Measurements from ENCODE around the gene BMP7.
"Not testable (repeated sequence)": the region's sequence is repeated elsewhere in the genome, so short reads cannot be mapped to it uniquely, and the experiment has no call there.

The BMP7 gene

GRCh38 chr20:57167971-57168701 lies 98.3 kb downstream of the BMP7 start:
- no peak for DNase-seq (ENCODE audit: low read depth)

- DNase-seq (ENCODE audit: low read depth) = no peak
Observed at GRCh38 chr20:57167292-57167655, 99.2 kb downstream of the BMP7 start.

- no peak for DNase-seq (ENCODE audit: low read depth)
Observed at GRCh38 chr20:57166568-57167291, 99.7 kb downstream of the BMP7 start.

- no peak for DNase-seq (ENCODE audit: low read depth)
Observed at GRCh38 chr20:57165427-57166004, 100.9 kb downstream of the BMP7 start.

GRCh38 chr20:57164872-57165271 lies 101.6 kb downstream of the BMP7 start:
- no peak for DNase-seq (ENCODE audit: low read depth)

- no peak for DNase-seq (ENCODE audit: low read depth)
Observed at GRCh38 chr20:57163041-57163440, 103.4 kb downstream of the BMP7 start.

- no peak for DNase-seq (ENCODE audit: low read depth)
Observed at GRCh38 chr20:57162362-57162652, 104.1 kb downstream of the BMP7 start.

- DNase-seq (ENCODE audit: low read depth) = no peak
Observed at GRCh38 chr20:57161478-57162361, 104.7 kb downstream of the BMP7 start.

- no peak for DNase-seq (ENCODE audit: low read depth)
Observed at GRCh38 chr20:57160985-57161384, 105.5 kb downstream of the BMP7 start.

- DNase-seq (ENCODE audit: low read depth) = no peak
Observed at GRCh38 chr20:57159945-57160610, 106.4 kb downstream of the BMP7 start.

- DNase-seq (ENCODE audit: low read depth) = no peak
Observed at GRCh38 chr20:57159193-57159851, 107.1 kb downstream of the BMP7 start.

GRCh38 chr20:57158474-57158873 lies 108.0 kb downstream of the BMP7 start:
- DNase-seq (ENCODE audit: low read depth) = no peak

- not testable (repeated sequence) for DNase-seq (ENCODE audit: low read depth)
Observed at GRCh38 chr20:57157787-57158186, 108.7 kb downstream of the BMP7 start.

- DNase-seq (ENCODE audit: low read depth) = no peak
Observed at GRCh38 chr20:57157106-57157691, 109.2 kb downstream of the BMP7 start.

GRCh38 chr20:57156011-57156729 lies 110.3 kb downstream of the BMP7 start:
- no peak for DNase-seq (ENCODE audit: low read depth)

- DNase-seq (ENCODE audit: low read depth) = no peak
Observed at GRCh38 chr20:57155415-57155814, 111.0 kb downstream of the BMP7 start.

- no peak for DNase-seq (ENCODE audit: low read depth)
Observed at GRCh38 chr20:57153238-57153905, 113.1 kb downstream of the BMP7 start.

GRCh38 chr20:57152557-57152956 lies 113.9 kb downstream of the BMP7 start:
- no peak for DNase-seq (ENCODE audit: low read depth)

- DNase-seq (ENCODE audit: low read depth) = no peak
Observed at GRCh38 chr20:57150559-57150958, 115.9 kb downstream of the BMP7 start.

GRCh38 chr20:57148263-57148662 lies 118.2 kb downstream of the BMP7 start:
- no peak for DNase-seq (ENCODE audit: low read depth)

All from stimulated activated CD8-positive, alpha-beta memory T cell treated with anti-CD3 and anti-CD28 coated beads, Interleukin-7, amount 100 ng/mL, for 24 hours (primary cell).